Measurements from ENCODE around the gene DNAH2.

- no peak for TF ChIP-seq FOXJ3 (CRISPR knock-in tag; IDR thresholded peaks at IDR 0.05)
- TF ChIP-seq, protein P1, sequence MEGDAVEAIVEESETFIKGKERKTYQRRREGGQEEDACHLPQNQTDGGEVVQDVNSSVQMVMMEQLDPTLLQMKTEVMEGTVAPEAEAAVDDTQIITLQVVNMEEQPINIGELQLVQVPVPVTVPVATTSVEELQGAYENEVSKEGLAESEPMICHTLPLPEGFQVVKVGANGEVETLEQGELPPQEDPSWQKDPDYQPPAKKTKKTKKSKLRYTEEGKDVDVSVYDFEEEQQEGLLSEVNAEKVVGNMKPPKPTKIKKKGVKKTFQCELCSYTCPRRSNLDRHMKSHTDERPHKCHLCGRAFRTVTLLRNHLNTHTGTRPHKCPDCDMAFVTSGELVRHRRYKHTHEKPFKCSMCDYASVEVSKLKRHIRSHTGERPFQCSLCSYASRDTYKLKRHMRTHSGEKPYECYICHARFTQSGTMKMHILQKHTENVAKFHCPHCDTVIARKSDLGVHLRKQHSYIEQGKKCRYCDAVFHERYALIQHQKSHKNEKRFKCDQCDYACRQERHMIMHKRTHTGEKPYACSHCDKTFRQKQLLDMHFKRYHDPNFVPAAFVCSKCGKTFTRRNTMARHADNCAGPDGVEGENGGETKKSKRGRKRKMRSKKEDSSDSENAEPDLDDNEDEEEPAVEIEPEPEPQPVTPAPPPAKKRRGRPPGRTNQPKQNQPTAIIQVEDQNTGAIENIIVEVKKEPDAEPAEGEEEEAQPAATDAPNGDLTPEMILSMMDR (IDR thresholded peaks at IDR 0.05), result no peak
- TF ChIP-seq MAX (IDR thresholded peaks at IDR 0.05; ENCODE audit: low read depth), result no peak
- TF ChIP-seq USF1 (IDR thresholded peaks at IDR 0.05; ENCODE audit: borderline replicate concordance, low read depth), result no peak
- no peak for TF ChIP-seq NFIC (IDR thresholded peaks at IDR 0.05; ENCODE audit: borderline replicate concordance)
- no peak for TF ChIP-seq EP300 (IDR thresholded peaks at IDR 0.05; ENCODE audit: borderline replicate concordance in 1 of 2, low read depth in 1 of 2, low read length in 1 of 2)
- TF ChIP-seq USF2 (IDR thresholded peaks at IDR 0.05; ENCODE audit: borderline replicate concordance, low read depth, low read length), result no peak
- no peak for TF ChIP-seq EZH2phosphoT487 (IDR thresholded peaks at IDR 0.05; ENCODE audit: borderline replicate concordance, low read depth)
- TF ChIP-seq GABPA (IDR thresholded peaks at IDR 0.05; ENCODE audit: low read depth), result no peak
Observed at GRCh38 chr17:7786866-7787265, 69.3 kb downstream of the DNAH2 start.

Measured in SK-N-SH (cell line).